Umbilical cord (tissue), 2 donors: ENCODE data around the gene METTL5. TPM values are rescaled to one million over a fixed set of nuclear protein-coding genes. Genes with fewer than 3 reads are reported as not detected.
"Not testable (repeated sequence)": the region's sequence is repeated elsewhere in the genome, so short reads cannot be mapped to it uniquely, and the experiment has no call there.

Experiments
- DNase-seq: peaks from one replicate; pipeline ENCODE4 v3.0.0-alpha.2; 2015; ENCODE audit warnings: low spot score
- total RNA-seq: library from RNA; depleted of rRNA; stranded (reverse); fragments of >200 nt; gene quantifications from one replicate; pipeline ENCODE4 v1.2.3, GENCODE V29; 2014; ENCODE audit warnings: low replicate concordance; ENCODE audit not compliant: insufficient read depth

METTL5 gene
- 29.1 TPM for total RNA-seq

GRCh38 chr2:169824373-169825333, at the start of gene METTL5:
METTL5 (minus strand) TSS chr2:169824905; CDS start chr2:169824597, 308 bp downstream.
- peak; percentile 84 for DNase-seq

- no peak for DNase-seq
Measured at GRCh38 chr2:169871994-169872393, 47.3 kb upstream of the METTL5 start.

GRCh38 chr2:169871369-169871768, 46.7 kb upstream of the METTL5 start:
- not testable (repeated sequence) for DNase-seq

- no peak for DNase-seq
Measured at GRCh38 chr2:169868951-169869350, 44.2 kb upstream of the METTL5 start.

- no peak for DNase-seq
Measured at GRCh38 chr2:169867579-169867978, 42.9 kb upstream of the METTL5 start.

GRCh38 chr2:169866230-169866629, 41.5 kb upstream of the METTL5 start:
- not testable (repeated sequence) for DNase-seq

- no peak for DNase-seq
Measured at GRCh38 chr2:169865492-169865891, 40.8 kb upstream of the METTL5 start.

- peak; percentile 17 for DNase-seq
Measured at GRCh38 chr2:169862816-169863215, 38.1 kb upstream of the METTL5 start.

GRCh38 chr2:169860149-169860548, 35.4 kb upstream of the METTL5 start:
- peak; percentile 24 for DNase-seq

- DNase-seq: no peak
Measured at GRCh38 chr2:169859423-169859822, 34.7 kb upstream of the METTL5 start.

GRCh38 chr2:169855281-169856258, 30.9 kb upstream of the METTL5 start:
- DNase-seq: not testable (repeated sequence)

GRCh38 chr2:169853041-169853668, 28.4 kb upstream of the METTL5 start:
- DNase-seq: no peak

- DNase-seq: no peak
Measured at GRCh38 chr2:169849710-169850109, 25.0 kb upstream of the METTL5 start.

GRCh38 chr2:169848959-169849693, 24.4 kb upstream of the METTL5 start:
- not testable (repeated sequence) for DNase-seq

- no peak for DNase-seq
Measured at GRCh38 chr2:169845016-169845415, 20.3 kb upstream of the METTL5 start.

- DNase-seq: not testable (repeated sequence)
Measured at GRCh38 chr2:169841625-169842024, 16.9 kb upstream of the METTL5 start.

GRCh38 chr2:169840747-169841142, 16.0 kb upstream of the METTL5 start:
- no peak for DNase-seq

- peak; percentile 82 for DNase-seq
Measured at GRCh38 chr2:169839954-169840746, 15.4 kb upstream of the METTL5 start.

GRCh38 chr2:169838743-169839489, 14.2 kb upstream of the METTL5 start:
- DNase-seq: no peak
